ENCODE results near the gene SELENON. TPM values are rescaled to one million over a fixed set of nuclear protein-coding genes. Genes with fewer than 3 reads are reported as not detected.

The SELENON gene
- total and polyA plus RNA-seq, 4 donors = 4.3 to 16.1 (median 9.0) TPM

DNA sequence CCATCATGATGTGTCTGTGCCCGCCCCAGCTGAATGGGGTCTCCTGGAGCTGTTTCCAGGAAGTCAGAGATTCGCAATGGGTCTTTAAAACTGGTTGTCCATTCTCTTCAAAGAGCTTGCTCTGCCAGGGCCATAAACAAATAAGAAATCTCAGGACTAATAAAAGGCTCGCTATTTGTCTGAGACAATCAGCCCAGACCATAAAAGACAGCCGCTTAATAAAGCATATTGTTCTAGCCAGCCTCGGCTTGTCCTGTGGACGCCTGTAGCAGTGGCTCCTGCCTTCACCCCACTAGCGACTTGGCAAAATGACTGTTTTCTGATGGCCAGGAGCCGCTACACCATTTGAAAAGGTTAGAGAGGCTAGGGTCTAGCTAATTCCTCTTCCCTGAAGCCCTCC lies 20.6 kb upstream of the SELENON start:
- Histone ChIP-seq H3K36me3 (ENCODE audit: control insufficient read depth in 4 of 4, insufficient read depth in 3 of 4, low read depth in 1 of 4, low read length in 3 of 4) (peaks cover 0 to 4% (median 0%) of the 10 kb centered on the region in 4 donors), H3K4me1 (ENCODE audit: control insufficient read depth in 4 of 4, insufficient read depth in 4 of 4, low read length in 3 of 4) (peaks cover 6 to 15% (median 13%) of the 10 kb centered on the region in 4 donors), H3K4me3 (ENCODE audit: low read depth in 1 of 3, low read length in 3 of 3) (no peak overlapping the region), H3K27me3 (ENCODE audit: control insufficient read depth in 4 of 4, insufficient read depth in 4 of 4, low read length in 3 of 4) (no peaks in the 10 kb centered on the region), H3K9ac (ENCODE audit: low read depth in 1 of 2, low read length in 2 of 2) (no peak overlapping the region), H3K9me3 (ENCODE audit: control insufficient read depth in 4 of 4, low read length in 3 of 4) (no peaks in the 10 kb centered on the region), H3K27ac (ENCODE audit: low read depth in 1 of 2, low read length in 2 of 2) (no peak overlapping the region)
- TF ChIP-seq, protein P1, sequence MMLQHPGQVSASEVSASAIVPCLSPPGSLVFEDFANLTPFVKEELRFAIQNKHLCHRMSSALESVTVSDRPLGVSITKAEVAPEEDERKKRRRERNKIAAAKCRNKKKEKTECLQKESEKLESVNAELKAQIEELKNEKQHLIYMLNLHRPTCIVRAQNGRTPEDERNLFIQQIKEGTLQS (IDR thresholded peaks at IDR 0.05) = no peak
- TF ChIP-seq REST (IDR thresholded peaks at IDR 0.05) (no peak), RXRA (IDR thresholded peaks at IDR 0.05) (no peak), HNF4A (conservative IDR thresholded peaks at IDR 0.05) (no peak), EGR1 (IDR thresholded peaks at IDR 0.05; ENCODE audit: low read depth in 2 of 2) (no peak), FOXA2 (IDR thresholded peaks at IDR 0.05) (no peak), GABPA (IDR thresholded peaks at IDR 0.05 in 1 of 2, conservative IDR thresholded peaks at IDR 0.05 in 1 of 2) (no peak), RAD21 (IDR thresholded peaks at IDR 0.05) (no peak), NR2F2 (IDR thresholded peaks at IDR 0.05) (no peak), SP1 (IDR thresholded peaks at IDR 0.05) (no peak), YY1 (IDR thresholded peaks at IDR 0.05) (no peak), JUND (IDR thresholded peaks at IDR 0.05) (no peak), TAF1 (conservative IDR thresholded peaks at IDR 0.05) (no peak), HNF4G (IDR thresholded peaks at IDR 0.05) (no peak), FOXA1 (IDR thresholded peaks at IDR 0.05) (no peak), ZBTB33 (IDR thresholded peaks at IDR 0.05) (no peak)
- TF ChIP-seq, protein P2, sequence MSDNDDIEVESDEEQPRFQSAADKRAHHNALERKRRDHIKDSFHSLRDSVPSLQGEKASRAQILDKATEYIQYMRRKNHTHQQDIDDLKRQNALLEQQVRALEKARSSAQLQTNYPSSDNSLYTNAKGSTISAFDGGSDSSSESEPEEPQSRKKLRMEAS (IDR thresholded peaks at IDR 0.05) = no peak
- TF ChIP-seq, protein P3, sequence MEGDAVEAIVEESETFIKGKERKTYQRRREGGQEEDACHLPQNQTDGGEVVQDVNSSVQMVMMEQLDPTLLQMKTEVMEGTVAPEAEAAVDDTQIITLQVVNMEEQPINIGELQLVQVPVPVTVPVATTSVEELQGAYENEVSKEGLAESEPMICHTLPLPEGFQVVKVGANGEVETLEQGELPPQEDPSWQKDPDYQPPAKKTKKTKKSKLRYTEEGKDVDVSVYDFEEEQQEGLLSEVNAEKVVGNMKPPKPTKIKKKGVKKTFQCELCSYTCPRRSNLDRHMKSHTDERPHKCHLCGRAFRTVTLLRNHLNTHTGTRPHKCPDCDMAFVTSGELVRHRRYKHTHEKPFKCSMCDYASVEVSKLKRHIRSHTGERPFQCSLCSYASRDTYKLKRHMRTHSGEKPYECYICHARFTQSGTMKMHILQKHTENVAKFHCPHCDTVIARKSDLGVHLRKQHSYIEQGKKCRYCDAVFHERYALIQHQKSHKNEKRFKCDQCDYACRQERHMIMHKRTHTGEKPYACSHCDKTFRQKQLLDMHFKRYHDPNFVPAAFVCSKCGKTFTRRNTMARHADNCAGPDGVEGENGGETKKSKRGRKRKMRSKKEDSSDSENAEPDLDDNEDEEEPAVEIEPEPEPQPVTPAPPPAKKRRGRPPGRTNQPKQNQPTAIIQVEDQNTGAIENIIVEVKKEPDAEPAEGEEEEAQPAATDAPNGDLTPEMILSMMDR (IDR thresholded peaks at IDR 0.05; ENCODE audit: low read depth, low read length, missing input control) = no peak
- no peak for DNase-seq (ENCODE audit: low spot score)
- WGBS = 90% methylated on average over 8 of the region's 8 CpGs

Measured in liver (tissue), 9 donors.